ENCODE results near the gene RPL10. TPM values are rescaled to one million over a fixed set of nuclear protein-coding genes. Genes with fewer than 3 reads are reported as not detected.

Gene RPL10
- total and polyA plus RNA-seq, 2 of the 13 experiments (the other 11 are each of a cell fraction or from before 2014, with no cell fraction given), result 2,381 to 4,713 TPM

GRCh38 chrX:154372612-154373022 is 25.6 kb upstream of the RPL10 start:
- H3K4me2 ChIP-seq (ENCODE audit: low read depth, low read length), result no peak overlapping the region
- CTCF ChIA-PET (ENCODE audit: low intra/inter-chr PET ratio, low total read pairs), result interaction anchor here (3.0 kb wide), 1 partner anchor 163 kb away, joined by 55 read pairs; no protein-coding TSS in a partner anchor
- POLR2A ChIA-PET, result interaction anchor here (0.8 to 2.7 kb wide), 8 partner anchors 9 to 169 kb away, joined by 3 to 16 read pairs (median 4); partner anchors contain the start of genes FAM3A, RPL10 and SLC10A3
- WGBS (ENCODE audit: low lambda C conversion rate), result 39% methylated on average over 2 of the region's 5 CpGs
- no peak for FAIRE-seq
- BruUV-seq (replicated peaks), result no TSS peak
- no peaks in the 10 kb centered on the region for H3K27me3 ChIP-seq (ENCODE audit: control insufficient read depth in 1 of 2, insufficient read depth in 2 of 2, low read length in 2 of 2)
- H3K9ac ChIP-seq (ENCODE audit: insufficient read depth, low read depth, low read length), result no peak overlapping the region
- H2AFZ ChIP-seq (ENCODE audit: low read length), result no peak overlapping the region
- no peaks in the 10 kb centered on the region for H3K9me3 ChIP-seq (ENCODE audit: low read length)
- DNase-seq (ENCODE audit: low spot score), result peak; percentile 27
- in situ Hi-C loops (cut with HindIII; ENCODE audit: extremely low pct_ligation_motif_present, low pct_unique_long_range_greater_than_20kb) (no loop called here), intact Hi-C loops (cut with micrococcal nuclease; ENCODE audit: unreplicated experiment) (loop anchor here (1.0 kb wide), 1 partner anchor 163 kb away; no protein-coding TSS in a partner anchor)
- no peak for ATAC-seq
- no peak overlapping the region for H3K27ac ChIP-seq (ENCODE audit: extremely low read length, insufficient read depth, low read length)
- peaks cover 49% of the 10 kb centered on the region for H3K4me1 ChIP-seq (ENCODE audit: insufficient read depth, low read length)
- H4K20me1 ChIP-seq (ENCODE audit: insufficient read depth, low read length), result peaks cover 7% of the 10 kb centered on the region; the same call in 1 of the 2 replicates
- H3K4me3 ChIP-seq (replicated peaks in 1 of 3; ENCODE audit: insufficient read depth in 1 of 3, low read depth in 2 of 3, low read length in 3 of 3), result no peak overlapping the region; a peak in 1 of 6 replicates
- H3K36me3 ChIP-seq (replicated peaks in 1 of 2; ENCODE audit: control insufficient read depth in 1 of 2, insufficient read depth in 2 of 2, low read length in 2 of 2), result no peaks in the 10 kb centered on the region; a peak in 1 of 5 replicates
- TF ChIP-seq SYNCRIP (IDR thresholded peaks at IDR 0.05; ENCODE audit: insufficient read depth, low read depth, low read length) (no peak), SRF (IDR thresholded peaks at IDR 0.05; ENCODE audit: low read depth, low read length) (peak; percentile 80)
- H3K79me2 ChIP-seq (ENCODE audit: insufficient read depth, low read length), result peaks cover 22% of the 10 kb centered on the region

DNA sequence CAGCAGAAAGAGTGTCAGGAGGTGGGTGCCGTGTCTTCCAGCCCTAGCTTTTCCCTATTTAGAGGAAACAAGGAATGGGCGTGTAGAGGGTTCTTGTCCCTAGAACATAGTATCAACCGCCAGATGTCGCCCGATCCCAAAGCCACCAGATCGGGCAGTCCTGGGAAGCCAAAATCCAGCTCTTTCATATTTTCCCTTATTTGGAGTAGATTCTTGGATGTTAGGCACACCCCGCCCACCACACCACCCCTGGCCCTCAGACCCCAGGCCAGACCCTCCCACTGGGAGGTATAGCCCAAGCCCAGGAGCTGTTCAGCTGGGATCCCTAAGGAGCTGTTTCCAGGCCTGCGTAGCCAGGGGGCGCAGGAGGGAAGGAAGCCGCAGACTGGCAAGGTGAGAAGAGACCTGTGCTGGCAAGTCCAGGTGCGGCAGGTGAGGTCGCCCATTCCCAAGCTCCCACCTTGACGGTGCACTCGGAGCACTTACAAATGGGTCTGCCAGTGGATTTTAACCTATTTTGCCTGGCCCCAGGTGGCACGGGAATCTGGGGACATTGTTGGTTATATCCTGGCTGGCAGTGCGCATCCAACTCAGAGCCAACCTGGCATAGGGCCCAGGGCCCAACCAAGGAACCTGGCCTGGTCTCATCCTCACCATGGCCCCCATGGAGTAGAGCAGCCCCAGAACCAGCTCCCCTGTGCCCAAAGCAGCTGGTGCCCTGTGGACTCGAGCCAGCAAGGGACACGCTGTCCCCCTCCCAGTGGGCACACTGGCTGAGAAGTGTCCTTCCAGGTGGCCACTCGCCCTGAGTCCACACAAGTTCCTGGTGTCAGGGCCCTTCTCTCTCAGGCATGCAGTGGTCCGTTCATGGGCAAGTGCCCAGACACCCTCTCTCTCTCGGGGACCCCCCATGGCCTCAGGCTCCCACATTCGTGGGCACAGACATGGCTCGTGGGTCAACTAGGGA is 24.6 kb upstream of the RPL10 start:
- intact Hi-C loops (cut with micrococcal nuclease; ENCODE audit: unreplicated experiment), result loop anchor here (1.0 kb wide), 2 partner anchors 15 to 162 kb away; no protein-coding TSS in a partner anchor
- FAIRE-seq, result peak; percentile 80
- TF ChIP-seq AFF4 (CRISPR knock-in tag; IDR thresholded peaks at IDR 0.05), result no peak
- no peak for TF ChIP-seq POLR2AphosphoS5 (IDR thresholded peaks at IDR 0.05; ENCODE audit: low read depth, low read length)
- TF ChIP-seq, protein P1, sequence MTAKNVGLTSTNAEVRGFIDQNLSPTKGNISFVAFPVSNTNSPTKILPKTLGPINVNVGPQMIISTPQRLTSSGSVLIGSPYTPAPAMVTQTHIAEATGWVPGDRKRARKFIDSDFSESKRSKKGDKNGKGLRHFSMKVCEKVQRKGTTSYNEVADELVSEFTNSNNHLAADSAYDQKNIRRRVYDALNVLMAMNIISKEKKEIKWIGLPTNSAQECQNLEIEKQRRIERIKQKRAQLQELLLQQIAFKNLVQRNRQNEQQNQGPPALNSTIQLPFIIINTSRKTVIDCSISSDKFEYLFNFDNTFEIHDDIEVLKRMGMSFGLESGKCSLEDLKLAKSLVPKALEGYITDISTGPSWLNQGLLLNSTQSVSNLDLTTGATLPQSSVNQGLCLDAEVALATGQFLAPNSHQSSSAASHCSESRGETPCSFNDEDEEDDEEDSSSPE (CRISPR knock-in tag; IDR thresholded peaks at IDR 0.05), result no peak
- 0 out of 2 replicates have a peak, but pooled peaks have one; percentile 16 for TF ChIP-seq ZNF800 (CRISPR knock-in tag; IDR thresholded peaks at IDR 0.05)
- no peak for TF ChIP-seq RAD51 (IDR thresholded peaks at IDR 0.05; ENCODE audit: borderline replicate concordance)
- TF ChIP-seq HOXD1 (CRISPR knock-in tag; IDR thresholded peaks at IDR 0.05), result no peak

More for the DNA sequence above, 24.6 kb upstream of the RPL10 start:
- ChIA-PET CTCF (ENCODE audit: low intra/inter-chr PET ratio, low total read pairs) (interaction anchor here (3.0 kb wide), 1 partner anchor 162 kb away, joined by 55 read pairs; no protein-coding TSS in a partner anchor), POLR2A (interaction anchor here (0.8 to 2.7 kb wide), 9 partner anchors 8 to 168 kb away, joined by 3 to 16 read pairs (median 4); partner anchors contain the start of genes FAM3A, RPL10 and SLC10A3)
- no TSS peak for BruUV-seq (replicated peaks)
- no peak overlapping the region for H3K27ac ChIP-seq (ENCODE audit: extremely low read length, insufficient read depth, low read length)
- H4K20me1 ChIP-seq (ENCODE audit: insufficient read depth, low read length), result peaks cover 3% of the 10 kb centered on the region; the same call in 1 of the 2 replicates
- H2AFZ ChIP-seq (ENCODE audit: low read length), result no peak overlapping the region
- no peaks in the 10 kb centered on the region for H3K9me3 ChIP-seq (ENCODE audit: low read length)
- in situ Hi-C loops (cut with HindIII; ENCODE audit: extremely low pct_ligation_motif_present, low pct_unique_long_range_greater_than_20kb), result no loop called here
- DNase-seq (ENCODE audit: low spot score), result peak; percentile 59
- no peak overlapping the region for H3K9ac ChIP-seq (ENCODE audit: insufficient read depth, low read depth, low read length)
- H3K79me2 ChIP-seq (ENCODE audit: insufficient read depth, low read length), result peaks cover 16% of the 10 kb centered on the region
- peaks cover 46% of the 10 kb centered on the region for H3K4me1 ChIP-seq (ENCODE audit: insufficient read depth, low read length)
- no peaks in the 10 kb centered on the region for H3K36me3 ChIP-seq (replicated peaks in 1 of 2; ENCODE audit: control insufficient read depth in 1 of 2, insufficient read depth in 2 of 2, low read length in 2 of 2)
- WGBS (ENCODE audit: low lambda C conversion rate), result 0% methylated on average over 1 of the region's 23 CpGs
- peak overlapping the region; percentile 82 for H3K4me2 ChIP-seq (ENCODE audit: low read depth, low read length)
- H3K4me3 ChIP-seq (replicated peaks in 1 of 3; ENCODE audit: insufficient read depth in 1 of 3, low read depth in 2 of 3, low read length in 3 of 3), result peak overlapping the region; percentile 34 to 68 (median 50)
- no peaks in the 10 kb centered on the region for H3K27me3 ChIP-seq (ENCODE audit: control insufficient read depth in 1 of 2, insufficient read depth in 2 of 2, low read length in 2 of 2)
- peak; percentile 43 for ATAC-seq

Data from HepG2 (cell line).